ENCODE data around the gene ACOX2.

Gene ACOX2

DNA sequence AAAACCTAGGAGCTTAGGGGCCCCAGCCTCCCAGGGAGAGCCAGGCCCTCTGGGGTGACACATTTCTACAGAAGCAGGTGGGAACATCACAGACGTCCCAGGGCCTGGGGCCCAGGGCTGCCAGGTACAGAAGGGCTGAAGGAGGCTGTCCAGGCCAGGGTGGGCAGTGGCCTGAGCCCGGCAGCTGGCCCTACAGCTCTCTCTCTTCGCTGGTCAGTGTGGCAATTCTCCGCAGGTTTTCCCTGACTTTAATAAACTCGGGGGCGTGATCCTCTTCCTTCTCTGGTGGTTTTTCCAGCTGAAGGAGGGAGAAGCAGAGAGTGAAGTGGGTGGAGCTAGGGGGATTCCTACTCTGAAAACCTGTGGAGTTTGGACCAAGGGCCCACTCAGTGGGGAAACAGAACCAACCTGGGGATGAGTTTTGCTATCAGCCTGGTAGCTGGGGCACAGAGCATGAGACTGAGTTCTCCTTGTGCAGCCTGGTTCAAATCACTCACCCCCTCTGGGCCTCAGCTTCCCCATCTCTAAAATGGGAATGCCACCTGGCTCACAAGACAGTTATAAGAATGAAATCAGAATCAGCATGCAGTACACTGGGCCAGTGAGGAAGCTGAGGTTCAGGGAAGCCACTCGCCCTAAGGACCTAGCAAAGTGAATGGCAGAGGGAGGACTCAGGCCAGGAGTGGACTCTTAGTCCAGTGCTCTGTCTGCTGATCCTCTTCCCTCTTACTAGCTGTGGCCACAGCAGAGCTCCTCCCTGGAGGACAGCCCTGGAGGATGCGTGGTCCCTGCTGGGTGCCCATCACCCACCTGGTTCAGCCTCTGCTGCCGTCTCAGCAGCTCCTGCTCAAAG is 29.6 kb upstream of the ACOX2 start:
- Histone ChIP-seq H3K27me3 (ENCODE audit: control insufficient read depth, insufficient read depth, low read length, poor library complexity, severe bottlenecking) (no peaks in the 10 kb centered on the region), H3K4me3 (ENCODE audit: insufficient read depth, low read depth, low read length) (no peak overlapping the region), H3K36me3 (ENCODE audit: control insufficient read depth, insufficient read depth, low read length) (no peaks in the 10 kb centered on the region), H3K27ac (ENCODE audit: insufficient read depth, low read depth, low read length, poor library complexity, severe bottlenecking) (no peak overlapping the region), H3K9me3 (ENCODE audit: control insufficient read depth, low read length) (no peaks in the 10 kb centered on the region), H3K4me1 (ENCODE audit: control insufficient read depth, insufficient read depth, low read length) (peaks cover 16% of the 10 kb centered on the region)
- WGBS, 2 experiments: 86 to 89% methylated on average over 9 of the region's 9 CpGs

DNA sequence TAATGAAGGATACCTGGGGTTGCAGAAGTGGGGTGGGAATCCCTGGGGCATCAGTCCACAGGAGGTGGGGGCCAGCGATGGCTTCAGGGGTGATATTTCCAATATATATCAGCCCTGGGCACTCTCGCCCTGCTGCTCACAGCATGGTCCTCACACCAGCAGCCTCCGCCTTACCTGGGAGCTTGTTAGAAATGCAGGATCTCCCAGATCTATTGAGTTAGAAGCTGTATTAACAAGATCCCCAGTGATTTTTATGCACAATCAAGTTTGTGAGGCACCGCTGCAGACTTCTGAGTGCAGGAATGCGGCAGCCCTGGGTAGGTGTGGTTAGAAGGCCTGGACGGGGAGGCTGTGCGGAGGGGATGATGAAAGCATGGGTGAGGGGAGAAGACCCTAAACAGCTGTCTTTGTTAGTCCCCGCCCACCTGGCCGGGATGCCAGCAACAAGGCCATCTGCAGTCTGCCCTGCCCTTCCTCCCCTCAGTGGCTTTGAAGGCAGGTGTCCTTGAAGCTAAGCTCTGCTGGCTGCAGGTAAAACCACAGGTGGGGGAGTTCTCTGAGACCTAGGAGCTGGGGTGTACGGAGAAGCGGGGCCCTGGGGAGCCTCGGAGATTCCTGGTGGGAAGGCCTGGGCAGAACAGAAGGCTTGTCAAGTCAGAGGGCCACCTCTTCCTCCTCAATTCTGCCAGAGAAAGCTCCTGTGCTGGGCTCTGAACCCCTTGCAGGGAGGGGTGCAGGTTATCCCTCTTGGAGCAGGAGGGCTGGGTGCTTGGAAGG is 28.8 kb upstream of the ACOX2 start:
- H3K4me1 ChIP-seq (ENCODE audit: control insufficient read depth, insufficient read depth, low read length): peaks cover 16% of the 10 kb centered on the region
- WGBS, 2 experiments: 61 to 62% methylated on average over 12 of the region's 12 CpGs
- no peaks in the 10 kb centered on the region for H3K27me3 ChIP-seq (ENCODE audit: control insufficient read depth, insufficient read depth, low read length, poor library complexity, severe bottlenecking)

DNA sequence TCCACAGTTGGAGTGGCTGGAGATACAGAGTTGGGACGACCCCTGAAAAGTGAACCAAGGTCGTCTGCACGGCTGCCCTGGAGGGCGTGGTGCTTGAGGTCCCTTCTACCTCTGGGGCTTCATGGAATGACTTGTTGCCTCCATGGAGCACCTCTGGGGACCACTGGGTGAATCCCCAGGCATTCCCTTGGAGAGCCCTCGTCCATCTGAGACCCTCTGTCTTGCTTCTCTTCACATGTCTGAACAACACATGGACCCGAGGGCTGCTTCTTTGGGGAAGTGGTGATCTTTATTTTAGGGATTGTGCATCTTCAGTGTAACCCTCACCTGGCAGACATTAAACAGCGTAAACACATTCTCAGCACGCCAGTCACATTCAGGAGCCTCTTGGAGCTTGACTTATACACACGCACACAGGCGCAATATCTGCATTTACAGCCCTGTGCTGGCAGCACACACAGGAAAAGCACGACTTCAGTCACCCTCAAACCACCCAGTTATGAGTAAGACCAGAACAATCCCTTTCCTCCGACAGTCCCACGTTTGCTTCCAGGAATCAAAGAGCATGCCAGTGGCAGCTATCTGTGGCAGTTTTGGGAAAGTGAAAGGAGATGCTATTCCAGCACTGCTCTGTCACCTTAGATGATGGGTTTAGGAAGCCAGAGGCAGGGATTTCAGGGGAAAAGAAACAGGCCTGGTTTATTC is 27.6 kb upstream of the ACOX2 start:
- Histone ChIP-seq H3K4me3 (ENCODE audit: insufficient read depth, low read depth, low read length) (no peak overlapping the region), H3K27me3 (ENCODE audit: control insufficient read depth, insufficient read depth, low read length, poor library complexity, severe bottlenecking) (no peaks in the 10 kb centered on the region), H3K27ac (ENCODE audit: insufficient read depth, low read depth, low read length, poor library complexity, severe bottlenecking) (no peak overlapping the region), H3K4me1 (ENCODE audit: control insufficient read depth, insufficient read depth, low read length) (peaks cover 16% of the 10 kb centered on the region), H3K9me3 (ENCODE audit: control insufficient read depth, low read length) (no peaks in the 10 kb centered on the region), H3K36me3 (ENCODE audit: control insufficient read depth, insufficient read depth, low read length) (no peaks in the 10 kb centered on the region)
- 90 to 91% methylated on average over 13 of the region's 13 CpGs for WGBS, 2 experiments

More for the DNA sequence above, 28.8 kb upstream of the ACOX2 start:
- Histone ChIP-seq H3K27ac (ENCODE audit: insufficient read depth, low read depth, low read length, poor library complexity, severe bottlenecking) (no peak overlapping the region), H3K36me3 (ENCODE audit: control insufficient read depth, insufficient read depth, low read length) (no peaks in the 10 kb centered on the region), H3K4me3 (ENCODE audit: insufficient read depth, low read depth, low read length) (no peak overlapping the region), H3K9me3 (ENCODE audit: control insufficient read depth, low read length) (no peaks in the 10 kb centered on the region)

DNA sequence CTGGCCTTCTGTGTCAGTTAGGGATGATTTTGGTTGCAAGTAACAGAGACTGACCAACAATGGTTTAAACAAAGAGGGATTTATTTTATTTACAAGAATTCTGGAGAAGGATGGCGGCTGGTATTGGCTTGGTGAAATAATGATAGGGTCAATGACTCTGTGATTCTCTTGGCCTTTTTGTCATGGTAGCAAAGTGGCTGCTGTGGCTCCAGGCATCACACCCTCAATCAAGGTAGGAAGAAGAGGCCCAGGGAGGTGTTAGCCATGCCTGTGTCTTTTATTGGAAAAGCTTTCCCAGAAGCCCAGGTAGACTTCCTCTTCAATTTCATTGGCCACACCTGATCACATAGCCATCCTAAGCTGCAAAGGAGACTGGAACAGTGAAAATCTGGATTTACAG is 27.1 kb upstream of the ACOX2 start:
- H3K27me3 ChIP-seq (ENCODE audit: control insufficient read depth, insufficient read depth, low read length, poor library complexity, severe bottlenecking): no peaks in the 10 kb centered on the region
- H3K4me3 ChIP-seq (ENCODE audit: insufficient read depth, low read depth, low read length): no peak overlapping the region
- H3K36me3 ChIP-seq (ENCODE audit: control insufficient read depth, insufficient read depth, low read length): no peaks in the 10 kb centered on the region
- H3K27ac ChIP-seq (ENCODE audit: insufficient read depth, low read depth, low read length, poor library complexity, severe bottlenecking): no peak overlapping the region
- 92 to 96% methylated on average over 1 of the region's 1 CpG for WGBS, 2 experiments
- no peaks in the 10 kb centered on the region for H3K9me3 ChIP-seq (ENCODE audit: control insufficient read depth, low read length)
- peaks cover 16% of the 10 kb centered on the region for H3K4me1 ChIP-seq (ENCODE audit: control insufficient read depth, insufficient read depth, low read length)

DNA sequence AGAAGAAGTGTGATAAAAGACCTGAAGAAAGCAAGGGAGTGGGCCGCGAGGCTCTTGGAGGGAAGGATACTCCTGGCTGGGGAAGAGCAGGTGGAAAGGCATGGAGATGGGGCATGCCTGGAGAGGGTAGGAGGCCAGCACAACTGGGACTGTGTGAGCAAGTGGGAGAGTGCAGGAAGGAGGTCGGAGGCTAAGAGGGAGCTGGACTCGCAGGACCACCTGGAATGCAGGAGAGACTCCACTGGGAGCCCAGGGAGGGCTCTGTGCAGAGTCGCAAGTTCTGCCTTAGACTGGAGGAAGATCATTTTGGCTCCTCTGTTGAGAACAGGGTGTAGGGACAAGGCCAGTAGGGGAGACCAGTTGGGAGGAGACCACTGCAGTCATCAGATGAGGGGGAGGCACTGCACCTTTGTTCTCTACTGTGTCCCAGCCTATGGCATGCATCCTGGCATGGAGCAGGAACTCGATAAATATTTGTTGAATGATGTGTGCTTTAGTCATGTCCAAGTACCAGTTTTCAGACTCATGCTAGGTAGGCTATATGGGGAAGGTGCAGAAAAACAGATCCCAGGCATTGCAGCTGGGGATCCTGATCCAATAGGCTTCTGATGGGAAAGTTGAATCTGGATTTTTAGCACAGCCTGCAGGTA is 26.5 kb upstream of the ACOX2 start:
- Histone ChIP-seq H3K27me3 (ENCODE audit: control insufficient read depth, insufficient read depth, low read length, poor library complexity, severe bottlenecking) (no peaks in the 10 kb centered on the region), H3K4me3 (ENCODE audit: insufficient read depth, low read depth, low read length) (no peak overlapping the region), H3K4me1 (ENCODE audit: control insufficient read depth, insufficient read depth, low read length) (peaks cover 16% of the 10 kb centered on the region), H3K27ac (ENCODE audit: insufficient read depth, low read depth, low read length, poor library complexity, severe bottlenecking) (no peak overlapping the region), H3K9me3 (ENCODE audit: control insufficient read depth, low read length) (no peaks in the 10 kb centered on the region), H3K36me3 (ENCODE audit: control insufficient read depth, insufficient read depth, low read length) (no peaks in the 10 kb centered on the region)
- 77 to 79% methylated on average over 6 of the region's 6 CpGs for WGBS, 2 experiments

DNA sequence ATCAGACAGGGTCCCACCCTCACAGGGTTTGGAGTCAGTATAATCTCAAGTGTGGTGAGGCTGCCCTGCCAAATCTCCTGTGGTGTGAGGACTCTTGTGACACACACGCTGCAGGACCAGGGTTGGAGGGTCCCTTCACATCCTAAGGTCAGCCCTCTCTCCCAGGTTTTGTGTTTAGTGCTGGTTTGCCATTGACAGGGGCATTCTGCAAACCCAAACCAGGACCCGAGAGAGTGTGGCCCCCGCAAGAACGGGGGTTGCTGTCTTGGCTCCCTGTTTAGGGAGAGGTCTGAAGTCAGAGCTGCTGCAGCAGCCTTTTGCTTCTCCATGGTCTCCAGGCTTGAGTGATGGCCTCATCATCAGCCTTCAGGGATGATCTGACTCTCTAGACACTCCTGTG is 25.5 kb upstream of the ACOX2 start:
- H3K36me3 ChIP-seq (ENCODE audit: control insufficient read depth, insufficient read depth, low read length): no peaks in the 10 kb centered on the region
- H3K9me3 ChIP-seq (ENCODE audit: control insufficient read depth, low read length): no peaks in the 10 kb centered on the region
- no peaks in the 10 kb centered on the region for H3K27me3 ChIP-seq (ENCODE audit: control insufficient read depth, insufficient read depth, low read length, poor library complexity, severe bottlenecking)
- H3K4me3 ChIP-seq (ENCODE audit: insufficient read depth, low read depth, low read length): no peak overlapping the region
- H3K4me1 ChIP-seq (ENCODE audit: control insufficient read depth, insufficient read depth, low read length): peaks cover 16% of the 10 kb centered on the region
- 93 to 96% methylated on average over 4 of the region's 4 CpGs for WGBS, 2 experiments
- H3K27ac ChIP-seq (ENCODE audit: insufficient read depth, low read depth, low read length, poor library complexity, severe bottlenecking): no peak overlapping the region

DNA sequence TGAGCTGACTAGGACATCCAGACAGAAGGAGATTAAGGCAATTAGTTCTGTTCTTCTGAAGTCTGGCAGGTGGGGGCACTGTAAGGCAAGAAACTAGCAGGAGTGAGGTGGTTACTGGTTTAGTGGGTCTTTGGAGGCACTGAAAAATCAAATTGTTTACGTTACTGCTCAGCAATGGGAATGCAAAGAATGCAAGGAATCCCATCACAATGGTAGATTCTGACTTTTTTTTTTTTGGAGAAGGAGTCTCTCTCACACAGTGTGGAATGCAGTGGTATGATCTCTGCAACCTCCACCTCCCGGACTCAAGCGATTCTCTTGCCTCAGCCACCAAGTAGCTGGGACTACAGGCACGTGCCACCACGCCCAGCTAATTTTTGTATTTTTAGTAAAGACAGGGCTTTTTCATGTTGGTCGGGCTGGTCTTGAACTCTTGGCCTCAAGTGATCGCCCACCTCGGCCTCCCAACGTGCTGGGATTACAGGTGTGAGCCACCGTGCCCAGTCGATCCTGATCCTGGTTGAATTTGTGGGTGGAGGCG is 23.9 kb upstream of the ACOX2 start:
- peaks cover 12% of the 10 kb centered on the region for H3K4me1 ChIP-seq (ENCODE audit: control insufficient read depth, insufficient read depth, low read length)
- no peak overlapping the region for H3K4me3 ChIP-seq (ENCODE audit: insufficient read depth, low read depth, low read length)
- WGBS, 2 experiments: 64 to 66% methylated on average over 12 of the region's 12 CpGs
- H3K27ac ChIP-seq (ENCODE audit: insufficient read depth, low read depth, low read length, poor library complexity, severe bottlenecking): peak overlapping the region; percentile 74
- no peaks in the 10 kb centered on the region for H3K27me3 ChIP-seq (ENCODE audit: control insufficient read depth, insufficient read depth, low read length, poor library complexity, severe bottlenecking)
- no peaks in the 10 kb centered on the region for H3K36me3 ChIP-seq (ENCODE audit: control insufficient read depth, insufficient read depth, low read length)
- H3K9me3 ChIP-seq (ENCODE audit: control insufficient read depth, low read length): no peaks in the 10 kb centered on the region

DNA sequence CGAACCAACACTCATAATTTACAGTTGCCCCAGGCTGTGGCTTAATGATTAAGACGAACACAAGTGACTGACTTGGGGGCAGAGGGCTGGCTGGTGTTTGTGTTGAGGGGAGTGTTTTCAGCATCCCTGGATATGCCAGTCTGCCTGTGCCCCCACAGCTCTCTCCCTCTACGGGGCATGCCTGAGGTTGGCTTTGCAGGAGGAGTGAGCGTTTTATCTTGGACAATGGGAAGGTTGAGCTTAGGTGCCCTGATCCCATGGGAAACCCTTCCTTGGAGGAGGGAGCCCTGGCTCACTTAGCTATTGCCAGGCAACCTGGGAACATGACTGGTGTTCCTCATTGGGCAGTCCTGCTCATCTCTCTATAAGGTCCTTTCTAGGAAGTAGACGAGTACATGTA is 22.6 kb upstream of the ACOX2 start:
- no peak overlapping the region for H3K27ac ChIP-seq (ENCODE audit: insufficient read depth, low read depth, low read length, poor library complexity, severe bottlenecking)
- no peaks in the 10 kb centered on the region for H3K9me3 ChIP-seq (ENCODE audit: control insufficient read depth, low read length)
- H3K27me3 ChIP-seq (ENCODE audit: control insufficient read depth, insufficient read depth, low read length, poor library complexity, severe bottlenecking): no peaks in the 10 kb centered on the region
- H3K4me1 ChIP-seq (ENCODE audit: control insufficient read depth, insufficient read depth, low read length): peaks cover 10% of the 10 kb centered on the region
- H3K4me3 ChIP-seq (ENCODE audit: insufficient read depth, low read depth, low read length): no peak overlapping the region
- H3K36me3 ChIP-seq (ENCODE audit: control insufficient read depth, insufficient read depth, low read length): no peaks in the 10 kb centered on the region
- 71 to 100% methylated on average over 3 to 4 of the region's 5 CpGs for WGBS, 2 experiments

DNA sequence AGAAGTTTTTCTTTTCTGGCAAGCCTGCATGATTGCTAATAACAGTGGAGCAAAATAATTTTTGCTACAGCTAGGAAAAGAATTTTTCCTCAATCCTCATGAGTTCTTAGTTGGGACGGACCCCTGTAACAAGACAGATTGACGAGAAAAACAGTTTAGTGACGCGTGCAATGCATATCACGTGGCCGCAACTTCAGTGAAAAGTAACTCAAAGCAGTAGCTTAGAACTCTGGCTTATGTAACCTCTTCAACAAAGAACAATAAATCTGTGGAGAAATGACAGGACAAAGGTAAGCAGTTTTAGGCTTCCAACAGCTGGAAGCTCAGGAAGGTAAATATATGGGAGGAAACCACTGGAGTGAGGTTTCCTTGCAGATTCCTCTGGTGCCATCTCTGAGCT is 20.5 kb upstream of the ACOX2 start:
- Histone ChIP-seq H3K27me3 (ENCODE audit: control insufficient read depth, insufficient read depth, low read length, poor library complexity, severe bottlenecking) (no peaks in the 10 kb centered on the region), H3K4me1 (ENCODE audit: control insufficient read depth, insufficient read depth, low read length) (peaks cover 9% of the 10 kb centered on the region), H3K27ac (ENCODE audit: insufficient read depth, low read depth, low read length, poor library complexity, severe bottlenecking) (no peak overlapping the region), H3K36me3 (ENCODE audit: control insufficient read depth, insufficient read depth, low read length) (no peaks in the 10 kb centered on the region), H3K4me3 (ENCODE audit: insufficient read depth, low read depth, low read length) (no peak overlapping the region), H3K9me3 (ENCODE audit: control insufficient read depth, low read length) (no peaks in the 10 kb centered on the region)
- whole genome bisulfite sequencing, 2 experiments: 95 to 97% methylated on average over 6 of the region's 6 CpGs

Measured in ectodermal cell (in vitro differentiated cells).